Endothelial cell of umbilical vein (primary cell): ENCODE results near the gene BRSK1. TPM values are rescaled to one million over a fixed set of nuclear protein-coding genes. Genes with fewer than 3 reads are reported as not detected.

Experiments used
- BruUV-seq: library from RNA; stranded (reverse); fragments of 400-500 nt; replicated peaks from 2 replicates; lab custom pipeline; 2021; lab: Mats Ljungman, UMichigan
- CTCF ChIA-PET: fragments of 300-600, 350-600 bp; sonication (Branson Sonifier 250); formaldehyde crosslinking; loops from one replicate; lab custom pipeline; 2021; ENCODE audit warnings: antibody characterized with exemption, inconsistent platforms; lab: Charles Lee
- POLR2A ChIA-PET: fragments of 300-600, 350-600 bp; sonication (Branson Sonifier 250); formaldehyde crosslinking; loops from one replicate; lab custom pipeline; 2021; ENCODE audit warnings: antibody characterized with exemption, inconsistent platforms; lab: Charles Lee
- DNase-seq: peaks from one replicate; pipeline ENCODE4 v3.0.0-alpha.2; 2011; ENCODE audit warnings: low read depth, low spot score
- FAIRE-seq: peaks from 2 replicates; lab custom pipeline; 2011; peaks lifted over from hg19 to GRCh38; lab: Jason Lieb, UNC
- H2AFZ ChIP-seq: 2 replicates; pipeline ENCODE4 v1.6.0; 2012; ENCODE audit warnings: low read depth, low read length, control low read depth, inconsistent platforms
- H3K27ac ChIP-seq: 2 replicates; pipeline ENCODE4 v1.5.1; 2011; ENCODE audit warnings: low read depth, mild to moderate bottlenecking, control low read depth, low read length, moderate library complexity; ENCODE audit not compliant: insufficient read depth
- H3K27me3 ChIP-seq, 2 experiments: 2 replicates each; pipeline versions ENCODE4 v1.6.0 to v1.6.1; 2011; ENCODE audit warnings: low read length in 2 of 2, mixed read lengths in 1 of 2; ENCODE audit not compliant: control insufficient read depth in 2 of 2, insufficient read depth in 2 of 2
- H3K36me3 ChIP-seq, 2 experiments: 2 replicates in 1 of 2; 3 replicates in 1 of 2; pipeline ENCODE4 v1.5.1; 2011; ENCODE audit warnings: low read length in 2 of 2, mild to moderate bottlenecking in 1 of 2, moderate library complexity in 1 of 2; ENCODE audit not compliant: control insufficient read depth in 2 of 2, insufficient read depth in 2 of 2; ENCODE audit errors: extremely low read depth in 1 of 2
- H3K4me1 ChIP-seq: 3 replicates; pipeline ENCODE4 v1.5.1; 2011; ENCODE audit warnings: mild to moderate bottlenecking, low read length; ENCODE audit not compliant: control insufficient read depth, insufficient read depth; ENCODE audit errors: extremely low read depth
- H3K4me2 ChIP-seq: 2 replicates; pipeline ENCODE4 v1.6.1; 2011; ENCODE audit warnings: low read length, control low read depth, mixed read lengths; ENCODE audit not compliant: insufficient read depth
- H3K4me3 ChIP-seq, 3 experiments: fragments of 200-600 bp in 1 of 3; sonication (generic), shearing (Covaris generic) in 1 of 3; replicated peaks in 1 of 3; 2 replicates each; pipeline ENCODE4 v1.5.1; 2011 to 2016; ENCODE audit warnings: control low read depth in 3 of 3, low read length in 3 of 3, mild to moderate bottlenecking in 2 of 3, inconsistent platforms in 1 of 3, low read depth in 1 of 3, moderate library complexity in 1 of 3; ENCODE audit not compliant: insufficient read depth in 1 of 3
- H3K79me2 ChIP-seq: 2 replicates; pipeline ENCODE4 v1.6.0; 2012; ENCODE audit warnings: low read length, inconsistent platforms; ENCODE audit not compliant: control insufficient read depth, insufficient read depth
- H3K9ac ChIP-seq: replicated peaks from 2 replicates; pipeline ENCODE3; 2011; ENCODE audit warnings: low read length, control low read depth; ENCODE audit not compliant: insufficient read depth; ENCODE audit errors: extremely low read depth
- H3K9me1 ChIP-seq: replicated peaks from 3 replicates; pipeline ENCODE4 v1.6.0; 2011; ENCODE audit warnings: mild to moderate bottlenecking, low read length; ENCODE audit not compliant: control insufficient read depth, insufficient read depth; ENCODE audit errors: extremely low read depth
- H3K9me3 ChIP-seq: replicated peaks from 2 replicates; pipeline ENCODE4 v1.5.1; 2012; ENCODE audit warnings: low read length, inconsistent platforms; ENCODE audit not compliant: control insufficient read depth, insufficient read depth
- H4K20me1 ChIP-seq: replicated peaks from 2 replicates; pipeline ENCODE3; 2011; ENCODE audit warnings: mild to moderate bottlenecking, low read length; ENCODE audit not compliant: control insufficient read depth, insufficient read depth; ENCODE audit errors: extremely low read depth
- EZH2 ChIP-seq: IDR thresholded peaks from 2 replicates; pipeline ENCODE4 v1.6.1; 2012; ENCODE audit warnings: borderline replicate concordance, low read depth, mild to moderate bottlenecking, moderate library complexity, low read length, inconsistent platforms; ENCODE audit not compliant: severe bottlenecking
- FOS ChIP-seq: IDR thresholded peaks from 2 replicates; pipeline ENCODE4 v1.6.1; 2011; ENCODE audit warnings: mild to moderate bottlenecking, low read length, moderate library complexity, borderline replicate concordance; ENCODE audit not compliant: insufficient read depth
- GATA2 ChIP-seq: IDR thresholded peaks from 2 replicates; pipeline ENCODE4 v1.7.0; 2011; ENCODE audit warnings: low read depth, mild to moderate bottlenecking, moderate library complexity, mixed read lengths, low read length; ENCODE audit not compliant: insufficient read length, insufficient read depth
- JUN ChIP-seq: IDR thresholded peaks from 2 replicates; pipeline ENCODE4 v1.6.1; 2011; ENCODE audit warnings: borderline replicate concordance, low read depth; ENCODE audit not compliant: insufficient read length, insufficient read depth
- MAX ChIP-seq: IDR thresholded peaks from 2 replicates; pipeline ENCODE4 v1.6.1; 2011; ENCODE audit not compliant: insufficient read depth, insufficient read length
- MYC ChIP-seq: IDR thresholded peaks from one replicate; pipeline ENCODE4 v1.6.1; 2011; ENCODE audit warnings: mild to moderate bottlenecking, low read depth, low read length
- POLR2A ChIP-seq: IDR thresholded peaks from 2 replicates; pipeline ENCODE4 v1.6.1; 2012; ENCODE audit warnings: low read depth, mild to moderate bottlenecking, control low read depth, low read length
- POLR2AphosphoS5 ChIP-seq: IDR thresholded peaks from 2 replicates; pipeline ENCODE4 v1.6.1; 2012; ENCODE audit warnings: low read depth, mild to moderate bottlenecking, control low read depth, low read length, moderate library complexity; ENCODE audit not compliant: insufficient read depth
- dilution Hi-C: fragments of 300-500 bp; cut with MboI; formaldehyde crosslinking; loops from one replicate; pipeline ENCODE4 v1.15.0; 2019; ENCODE audit warnings: low sequenced_read_pairs; ENCODE audit not compliant: extremely low pct_ligation_motif_present
- intact Hi-C: fragments of 100-400 bp; cut with micrococcal nuclease; formaldehyde crosslinking; loops from one replicate; pipeline ENCODE4 v1.10.0; 2022
- polyA plus RNA-seq, 4 experiments: library from polyadenylated mRNA; depleted of rRNA in 3 of 4; stranded (reverse) in 3 of 4; unstranded in 1 of 4; fragments of >200 nt; gene quantifications; 2 replicates each; pipeline versions ENCODE4 v1.2.1 to v1.2.3, GENCODE V29; 2011 to 2012; ENCODE audit warnings: missing spikeins in 1 of 4
- total RNA-seq: library from RNA; stranded (reverse); gene quantifications from 2 replicates; pipeline ENCODE4 v1.2.3, GENCODE V29; 2021
- TF ChIP-seq, protein P1 (sequence below), 2 donors: IDR thresholded peaks; 1 replicate in 1 of 2; 2 replicates in 1 of 2; pipeline ENCODE4 v1.5.1; 2011; ENCODE audit warnings: low read length in 2 of 2, mild to moderate bottlenecking in 2 of 2, moderate library complexity in 2 of 2, control low read depth in 1 of 2, inconsistent platforms in 1 of 2, low read depth in 1 of 2; ENCODE audit not compliant: insufficient read depth in 1 of 2; ENCODE audit errors: extremely low read depth in 1 of 2

The BRSK1 gene
- total and polyA plus RNA-seq, 2 donors (not counting 3 experiments of a cell fraction or from before 2014, with no cell fraction given) = 0.33 to 0.44 TPM

GRCh38 chr19:55355213-55355821 lies 71.5 kb downstream of the BRSK1 start:
- DNase-seq = no peak
- peaks cover 26 to 31% of the 10 kb centered on the region in 2 experiments for H3K27me3 ChIP-seq
- H3K4me2 ChIP-seq = no peak overlapping the region
- dilution Hi-C loops = no loop called here
- H3K27ac ChIP-seq = no peak overlapping the region
- intact Hi-C loops = no loop called here
- ChIA-PET POLR2A (no interaction called here), CTCF (interaction anchor here (0.9 kb wide), 1 partner anchor 10 kb away, joined by 3 read pairs; no protein-coding TSS in a partner anchor)
- FAIRE-seq = no peak
- TF ChIP-seq, protein P1, sequence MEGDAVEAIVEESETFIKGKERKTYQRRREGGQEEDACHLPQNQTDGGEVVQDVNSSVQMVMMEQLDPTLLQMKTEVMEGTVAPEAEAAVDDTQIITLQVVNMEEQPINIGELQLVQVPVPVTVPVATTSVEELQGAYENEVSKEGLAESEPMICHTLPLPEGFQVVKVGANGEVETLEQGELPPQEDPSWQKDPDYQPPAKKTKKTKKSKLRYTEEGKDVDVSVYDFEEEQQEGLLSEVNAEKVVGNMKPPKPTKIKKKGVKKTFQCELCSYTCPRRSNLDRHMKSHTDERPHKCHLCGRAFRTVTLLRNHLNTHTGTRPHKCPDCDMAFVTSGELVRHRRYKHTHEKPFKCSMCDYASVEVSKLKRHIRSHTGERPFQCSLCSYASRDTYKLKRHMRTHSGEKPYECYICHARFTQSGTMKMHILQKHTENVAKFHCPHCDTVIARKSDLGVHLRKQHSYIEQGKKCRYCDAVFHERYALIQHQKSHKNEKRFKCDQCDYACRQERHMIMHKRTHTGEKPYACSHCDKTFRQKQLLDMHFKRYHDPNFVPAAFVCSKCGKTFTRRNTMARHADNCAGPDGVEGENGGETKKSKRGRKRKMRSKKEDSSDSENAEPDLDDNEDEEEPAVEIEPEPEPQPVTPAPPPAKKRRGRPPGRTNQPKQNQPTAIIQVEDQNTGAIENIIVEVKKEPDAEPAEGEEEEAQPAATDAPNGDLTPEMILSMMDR (IDR thresholded peaks at IDR 0.05; ENCODE audit: extremely low read depth in 1 of 2, insufficient read depth in 1 of 2, low read depth in 1 of 2, low read length in 2 of 2) = no peak
- peak; percentile 35 for TF ChIP-seq EZH2
- H3K4me3 ChIP-seq = no peak overlapping the region
- BruUV-seq = no TSS peak
- H3K79me2 ChIP-seq = no peaks in the 10 kb centered on the region
- no peak overlapping the region for H2AFZ ChIP-seq
- peaks cover 4% of the 10 kb centered on the region for H3K4me1 ChIP-seq
- no peaks in the 10 kb centered on the region for H3K9me1 ChIP-seq
- no peak overlapping the region for H3K9ac ChIP-seq
- H3K9me3 ChIP-seq = no peaks in the 10 kb centered on the region
- no peaks in the 10 kb centered on the region for H3K36me3 ChIP-seq
- no peaks in the 10 kb centered on the region for H4K20me1 ChIP-seq

- POLR2A ChIA-PET = interaction anchor here (1.0 kb wide), 1 partner anchor 19 kb away, joined by 3 read pairs; the partner anchor contains the start of gene KMT5C
- Histone ChIP-seq H3K9ac (no peak overlapping the region), H3K36me3 (no peaks in the 10 kb centered on the region), H3K4me3 (no peak overlapping the region), H3K4me1 (peaks cover 3% of the 10 kb centered on the region), H3K9me1 (no peaks in the 10 kb centered on the region), H4K20me1 (no peaks in the 10 kb centered on the region), H3K4me2 (no peak overlapping the region), H3K27ac (no peak overlapping the region), H3K27me3 (peaks cover 12 to 15% of the 10 kb centered on the region in 2 experiments), H2AFZ (no peak overlapping the region), H3K79me2 (no peaks in the 10 kb centered on the region), H3K9me3 (no peaks in the 10 kb centered on the region)
- no TSS peak for BruUV-seq
- TF ChIP-seq FOS = no peak
- no peak for TF ChIP-seq EZH2
- no peak for TF ChIP-seq JUN
- no peak for TF ChIP-seq MYC
- no peak for TF ChIP-seq POLR2AphosphoS5
- no peak for TF ChIP-seq POLR2A
- no peak for TF ChIP-seq MAX
- TF ChIP-seq, protein P1 (IDR thresholded peaks at IDR 0.05; ENCODE audit: extremely low read depth in 1 of 2, insufficient read depth in 1 of 2, low read depth in 1 of 2, low read length in 2 of 2) = no peak
- TF ChIP-seq GATA2 = no peak
- DNase-seq (no peak), FAIRE-seq (no peak)
- intact Hi-C loops = no loop called here
- dilution Hi-C loops = no loop called here
- CTCF ChIA-PET = interaction anchor here (1.1 kb wide), 1 partner anchor 19 kb away, joined by 3 read pairs; the partner anchor contains the start of gene KMT5C
Measured at GRCh38 chr19:55358493-55358892, 74.7 kb downstream of the BRSK1 start.
